ENCODE results near the gene RUFY1.

DNA sequence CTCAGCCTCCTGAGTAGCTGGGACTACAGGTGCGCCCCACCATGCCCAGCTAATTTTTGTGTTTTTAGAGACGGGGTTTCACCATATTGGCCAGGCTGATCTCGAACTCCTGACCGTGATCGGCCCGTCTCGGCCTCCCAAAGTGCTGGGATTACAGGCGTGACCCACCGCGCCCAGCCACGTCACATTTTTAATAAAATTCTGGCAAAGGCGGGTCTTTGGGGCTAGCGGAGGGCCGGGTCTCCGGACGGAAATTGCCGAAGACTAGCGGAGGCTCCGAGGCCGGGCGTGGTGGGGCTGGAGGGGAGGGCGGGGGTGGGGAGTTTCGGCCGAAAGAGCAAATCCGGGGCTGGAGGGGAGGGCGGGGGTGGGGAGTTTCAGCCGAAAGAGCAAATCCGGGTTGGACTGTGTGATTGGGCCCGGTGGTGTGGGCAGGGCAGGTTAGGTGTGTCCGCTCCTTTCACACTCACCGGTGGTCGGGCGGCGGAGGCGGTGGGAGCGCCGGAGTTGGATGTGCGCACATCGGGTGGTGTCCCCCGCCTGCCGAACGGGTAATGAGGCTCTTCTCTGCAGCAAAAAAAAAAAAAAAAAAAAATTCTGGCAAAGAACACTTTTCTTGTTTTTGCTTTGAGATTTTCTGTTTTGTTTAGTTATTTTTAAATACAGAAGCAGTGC is 27.1 kb downstream of the RUFY1 start:
- no peak for TF ChIP-seq POLR2AphosphoS5 (IDR thresholded peaks at IDR 0.05; ENCODE audit: low read depth)
- TF ChIP-seq, protein P1, sequence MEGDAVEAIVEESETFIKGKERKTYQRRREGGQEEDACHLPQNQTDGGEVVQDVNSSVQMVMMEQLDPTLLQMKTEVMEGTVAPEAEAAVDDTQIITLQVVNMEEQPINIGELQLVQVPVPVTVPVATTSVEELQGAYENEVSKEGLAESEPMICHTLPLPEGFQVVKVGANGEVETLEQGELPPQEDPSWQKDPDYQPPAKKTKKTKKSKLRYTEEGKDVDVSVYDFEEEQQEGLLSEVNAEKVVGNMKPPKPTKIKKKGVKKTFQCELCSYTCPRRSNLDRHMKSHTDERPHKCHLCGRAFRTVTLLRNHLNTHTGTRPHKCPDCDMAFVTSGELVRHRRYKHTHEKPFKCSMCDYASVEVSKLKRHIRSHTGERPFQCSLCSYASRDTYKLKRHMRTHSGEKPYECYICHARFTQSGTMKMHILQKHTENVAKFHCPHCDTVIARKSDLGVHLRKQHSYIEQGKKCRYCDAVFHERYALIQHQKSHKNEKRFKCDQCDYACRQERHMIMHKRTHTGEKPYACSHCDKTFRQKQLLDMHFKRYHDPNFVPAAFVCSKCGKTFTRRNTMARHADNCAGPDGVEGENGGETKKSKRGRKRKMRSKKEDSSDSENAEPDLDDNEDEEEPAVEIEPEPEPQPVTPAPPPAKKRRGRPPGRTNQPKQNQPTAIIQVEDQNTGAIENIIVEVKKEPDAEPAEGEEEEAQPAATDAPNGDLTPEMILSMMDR (IDR thresholded peaks at IDR 0.05; ENCODE audit: insufficient read depth, low read length): no peak
- TF ChIP-seq, protein P2, sequence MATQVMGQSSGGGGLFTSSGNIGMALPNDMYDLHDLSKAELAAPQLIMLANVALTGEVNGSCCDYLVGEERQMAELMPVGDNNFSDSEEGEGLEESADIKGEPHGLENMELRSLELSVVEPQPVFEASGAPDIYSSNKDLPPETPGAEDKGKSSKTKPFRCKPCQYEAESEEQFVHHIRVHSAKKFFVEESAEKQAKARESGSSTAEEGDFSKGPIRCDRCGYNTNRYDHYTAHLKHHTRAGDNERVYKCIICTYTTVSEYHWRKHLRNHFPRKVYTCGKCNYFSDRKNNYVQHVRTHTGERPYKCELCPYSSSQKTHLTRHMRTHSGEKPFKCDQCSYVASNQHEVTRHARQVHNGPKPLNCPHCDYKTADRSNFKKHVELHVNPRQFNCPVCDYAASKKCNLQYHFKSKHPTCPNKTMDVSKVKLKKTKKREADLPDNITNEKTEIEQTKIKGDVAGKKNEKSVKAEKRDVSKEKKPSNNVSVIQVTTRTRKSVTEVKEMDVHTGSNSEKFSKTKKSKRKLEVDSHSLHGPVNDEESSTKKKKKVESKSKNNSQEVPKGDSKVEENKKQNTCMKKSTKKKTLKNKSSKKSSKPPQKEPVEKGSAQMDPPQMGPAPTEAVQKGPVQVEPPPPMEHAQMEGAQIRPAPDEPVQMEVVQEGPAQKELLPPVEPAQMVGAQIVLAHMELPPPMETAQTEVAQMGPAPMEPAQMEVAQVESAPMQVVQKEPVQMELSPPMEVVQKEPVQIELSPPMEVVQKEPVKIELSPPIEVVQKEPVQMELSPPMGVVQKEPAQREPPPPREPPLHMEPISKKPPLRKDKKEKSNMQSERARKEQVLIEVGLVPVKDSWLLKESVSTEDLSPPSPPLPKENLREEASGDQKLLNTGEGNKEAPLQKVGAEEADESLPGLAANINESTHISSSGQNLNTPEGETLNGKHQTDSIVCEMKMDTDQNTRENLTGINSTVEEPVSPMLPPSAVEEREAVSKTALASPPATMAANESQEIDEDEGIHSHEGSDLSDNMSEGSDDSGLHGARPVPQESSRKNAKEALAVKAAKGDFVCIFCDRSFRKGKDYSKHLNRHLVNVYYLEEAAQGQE (IDR thresholded peaks at IDR 0.05; ENCODE audit: insufficient replicate concordance, low read depth): no peak

Data from HL-60 (cell line).